LHCN-M2 (cell line): ENCODE data around the gene ENDOU. TPM values are rescaled to one million over a fixed set of nuclear protein-coding genes. Genes with fewer than 3 reads are reported as not detected.

Source experiments
- DNase-seq: peaks from one replicate; pipeline ENCODE4 v3.0.0-alpha.2; 2012; ENCODE audit warnings: low read depth
- total RNA-seq: library from RNA; depleted of rRNA; stranded (reverse); fragments of >200 nt; gene quantifications from 2 replicates; pipeline ENCODE4 v1.2.3, GENCODE V29; 2014

ENDOU gene
- total RNA-seq, 1 experiment from 2014 or later = 0.63 TPM

GRCh38 chr12:47744005-47744651, 18.8 kb upstream of the ENDOU start:
- DNase-seq = no peak

GRCh38 chr12:47743311-47743860, 18.1 kb upstream of the ENDOU start:
- DNase-seq = no peak

- no peak for DNase-seq
Observed at GRCh38 chr12:47742253-47742825, 17.0 kb upstream of the ENDOU start.

- peak; percentile 78 for DNase-seq
Observed at GRCh38 chr12:47741340-47741703, 16.0 kb upstream of the ENDOU start.

GRCh38 chr12:47740606-47741339, 15.5 kb upstream of the ENDOU start:
- no peak for DNase-seq

GRCh38 chr12:47739979-47740378, 14.7 kb upstream of the ENDOU start:
- DNase-seq = no peak

GRCh38 chr12:47739297-47739696, 14.0 kb upstream of the ENDOU start:
- DNase-seq = no peak

- DNase-seq = no peak
Observed at GRCh38 chr12:47737936-47738594, 12.8 kb upstream of the ENDOU start.

GRCh38 chr12:47736877-47737676, 11.8 kb upstream of the ENDOU start:
- DNase-seq = peak; percentile 57

- no peak for DNase-seq
Observed at GRCh38 chr12:47736216-47736615, 10.9 kb upstream of the ENDOU start.

- no peak for DNase-seq
Observed at GRCh38 chr12:47735649-47736048, 10.4 kb upstream of the ENDOU start.

GRCh38 chr12:47734725-47735480, 9.6 kb upstream of the ENDOU start:
- DNase-seq = no peak

- DNase-seq = no peak
Observed at GRCh38 chr12:47733142-47733541, 7.9 kb upstream of the ENDOU start.

- DNase-seq = no peak
Observed at GRCh38 chr12:47732504-47732903, 7.2 kb upstream of the ENDOU start.

- DNase-seq = peak; percentile 54
Observed at GRCh38 chr12:47731723-47732122, 6.4 kb upstream of the ENDOU start.

GRCh38 chr12:47730341-47730744, 5.1 kb upstream of the ENDOU start:
- DNase-seq = peak; percentile 76

- DNase-seq = peak; percentile 92
Observed at GRCh38 chr12:47729233-47729632, 3.9 kb upstream of the ENDOU start.

GRCh38 chr12:47725893-47726292, 603 bp upstream of the ENDOU start:
- peak; percentile 84 for DNase-seq

GRCh38 chr12:47722941-47723631, 2.2 kb downstream of the ENDOU start:
- DNase-seq = no peak
